Mucosa of stomach (tissue), 1 donor: ENCODE data around the gene TMSB10.

Source experiments
- H3K27me3 ChIP-seq: one replicate; pipeline ENCODE4 v1.7.0; 2013; ENCODE audit warnings: mild to moderate bottlenecking, low read length; ENCODE audit not compliant: control insufficient read depth, insufficient read depth
- H3K36me3 ChIP-seq: one replicate; pipeline ENCODE4 v1.7.0; 2013; ENCODE audit warnings: low read length; ENCODE audit not compliant: control insufficient read depth, insufficient read depth
- H3K4me1 ChIP-seq: one replicate; pipeline ENCODE4 v1.7.0; 2013; ENCODE audit warnings: mild to moderate bottlenecking, low read length; ENCODE audit not compliant: control insufficient read depth, insufficient read depth
- H3K4me3 ChIP-seq: one replicate; pipeline ENCODE4 v1.7.0; 2013; ENCODE audit warnings: low read length
- H3K9ac ChIP-seq: one replicate; pipeline ENCODE4 v1.7.0; 2013; ENCODE audit warnings: mild to moderate bottlenecking, low read length, moderate library complexity
- H3K9me3 ChIP-seq: one replicate; pipeline ENCODE4 v1.7.0; 2013; ENCODE audit warnings: mild to moderate bottlenecking, low read length, moderate library complexity; ENCODE audit not compliant: control insufficient read depth
- donor health status: Pancreatic carcinoma.

The TMSB10 gene

GRCh38 chr2:84896567-84896966, 8.9 kb upstream of the TMSB10 start:
- H3K36me3 ChIP-seq: no peaks in the 10 kb centered on the region
- no peaks in the 10 kb centered on the region for H3K9me3 ChIP-seq
- no peak overlapping the region for H3K9ac ChIP-seq
- H3K27me3 ChIP-seq: no peaks in the 10 kb centered on the region
- peaks cover 5% of the 10 kb centered on the region for H3K4me1 ChIP-seq
- no peak overlapping the region for H3K4me3 ChIP-seq

- H3K4me3 ChIP-seq: no peak overlapping the region
- H3K36me3 ChIP-seq: no peaks in the 10 kb centered on the region
- H3K4me1 ChIP-seq: peaks cover 5% of the 10 kb centered on the region
Measured at GRCh38 chr2:84897773-84898172, 7.7 kb upstream of the TMSB10 start.

GRCh38 chr2:84899304-84900204, 5.9 kb upstream of the TMSB10 start:
- Histone ChIP-seq H3K4me3 (no peak overlapping the region), H3K9ac (no peak overlapping the region), H3K9me3 (no peaks in the 10 kb centered on the region), H3K36me3 (no peaks in the 10 kb centered on the region), H3K27me3 (no peaks in the 10 kb centered on the region), H3K4me1 (peaks cover 8% of the 10 kb centered on the region)

More at GRCh38 chr2:84897773-84898172, 7.7 kb upstream of the TMSB10 start:
- no peak overlapping the region for H3K9ac ChIP-seq
- H3K9me3 ChIP-seq: no peaks in the 10 kb centered on the region
- no peaks in the 10 kb centered on the region for H3K27me3 ChIP-seq

GRCh38 chr2:84900971-84901370, 4.5 kb upstream of the TMSB10 start:
- H3K36me3 ChIP-seq: no peaks in the 10 kb centered on the region
- H3K9ac ChIP-seq: no peak overlapping the region
- peaks cover 9% of the 10 kb centered on the region for H3K4me1 ChIP-seq
- H3K27me3 ChIP-seq: no peaks in the 10 kb centered on the region
- no peaks in the 10 kb centered on the region for H3K9me3 ChIP-seq
- H3K4me3 ChIP-seq: no peak overlapping the region

GRCh38 chr2:84901593-84902120, 3.8 kb upstream of the TMSB10 start:
- Histone ChIP-seq H3K27me3 (no peaks in the 10 kb centered on the region), H3K4me3 (no peak overlapping the region), H3K4me1 (peaks cover 9% of the 10 kb centered on the region), H3K9ac (no peak overlapping the region), H3K36me3 (no peaks in the 10 kb centered on the region), H3K9me3 (no peaks in the 10 kb centered on the region)

GRCh38 chr2:84902526-84902925, 2.9 kb upstream of the TMSB10 start:
- no peaks in the 10 kb centered on the region for H3K9me3 ChIP-seq
- no peak overlapping the region for H3K9ac ChIP-seq
- H3K27me3 ChIP-seq: no peaks in the 10 kb centered on the region
- peaks cover 17% of the 10 kb centered on the region for H3K4me1 ChIP-seq
- H3K4me3 ChIP-seq: no peak overlapping the region
- H3K36me3 ChIP-seq: no peaks in the 10 kb centered on the region

GRCh38 chr2:84904151-84904550, 1.3 kb upstream of the TMSB10 start:
- Histone ChIP-seq H3K9me3 (no peaks in the 10 kb centered on the region), H3K9ac (no peak overlapping the region), H3K4me1 (peaks cover 14% of the 10 kb centered on the region), H3K27me3 (no peaks in the 10 kb centered on the region), H3K36me3 (no peaks in the 10 kb centered on the region), H3K4me3 (no peak overlapping the region)

- peaks cover 14% of the 10 kb centered on the region for H3K4me1 ChIP-seq
- H3K9me3 ChIP-seq: no peaks in the 10 kb centered on the region
- no peaks in the 10 kb centered on the region for H3K36me3 ChIP-seq
- H3K4me3 ChIP-seq: peak overlapping the region; percentile 52
- H3K27me3 ChIP-seq: no peaks in the 10 kb centered on the region
- peak overlapping the region; percentile 94 for H3K9ac ChIP-seq
Measured at GRCh38 chr2:84904717-84905174, 710 bp upstream of the TMSB10 start.

GRCh38 chr2:84906108-84906899, 848 bp downstream of the TMSB10 start:
- H3K9me3 ChIP-seq: no peaks in the 10 kb centered on the region
- H3K4me3 ChIP-seq: peak overlapping the region; percentile 85
- no peaks in the 10 kb centered on the region for H3K36me3 ChIP-seq
- peak overlapping the region; percentile 94 for H3K9ac ChIP-seq
- H3K4me1 ChIP-seq: peaks cover 14% of the 10 kb centered on the region
- H3K27me3 ChIP-seq: no peaks in the 10 kb centered on the region

GRCh38 chr2:84906900-84907714, 1.7 kb downstream of the TMSB10 start:
- H3K4me3 ChIP-seq: peak overlapping the region; percentile 85
- no peaks in the 10 kb centered on the region for H3K27me3 ChIP-seq
- peak overlapping the region; percentile 94 for H3K9ac ChIP-seq

GRCh38 chr2:84908948-84909713, 3.7 kb downstream of the TMSB10 start:
- no peaks in the 10 kb centered on the region for H3K27me3 ChIP-seq
- no peak overlapping the region for H3K9ac ChIP-seq
- H3K36me3 ChIP-seq: no peaks in the 10 kb centered on the region
- no peak overlapping the region for H3K4me3 ChIP-seq
- peaks cover 14% of the 10 kb centered on the region for H3K4me1 ChIP-seq
- H3K9me3 ChIP-seq: no peaks in the 10 kb centered on the region

More at GRCh38 chr2:84906900-84907714, 1.7 kb downstream of the TMSB10 start:
- peaks cover 14% of the 10 kb centered on the region for H3K4me1 ChIP-seq
- H3K36me3 ChIP-seq: no peaks in the 10 kb centered on the region
- H3K9me3 ChIP-seq: no peaks in the 10 kb centered on the region
